NCI-H2196 treated with DMSO at 0.1 percent for 48 hours (cell line): ENCODE data around the gene RDX.
"Not testable (repeated sequence)": the region's sequence is repeated elsewhere in the genome, so short reads cannot be mapped to it uniquely, and the experiment has no call there.

Source experiments
- DNase-seq: peaks from one replicate; lab custom pipeline; 2025; ENCODE audit not compliant: unreplicated experiment; lab: John Stamatoyannopoulos, UW

RDX gene

DNA sequence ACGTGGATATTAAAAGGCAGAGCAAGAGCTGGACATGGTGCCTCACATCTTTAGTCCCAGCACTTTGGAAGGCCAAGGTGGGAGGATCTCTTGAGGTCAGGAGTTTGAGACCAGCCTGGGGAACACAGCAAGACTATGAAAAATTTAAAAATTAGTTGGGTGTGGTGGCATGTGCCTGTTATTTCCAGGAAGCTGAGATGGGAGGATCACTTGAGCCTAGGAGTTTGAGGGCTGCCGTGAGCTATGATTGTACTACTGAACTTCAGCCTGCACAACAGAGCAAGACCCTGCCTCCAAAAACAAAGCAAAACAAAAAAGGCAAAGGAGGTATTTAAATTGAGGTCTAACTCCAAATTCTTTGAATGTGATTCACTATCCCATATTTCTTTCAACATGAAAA, 23.5 kb downstream of the RDX start:
- DNase-seq, result no peak

DNA sequence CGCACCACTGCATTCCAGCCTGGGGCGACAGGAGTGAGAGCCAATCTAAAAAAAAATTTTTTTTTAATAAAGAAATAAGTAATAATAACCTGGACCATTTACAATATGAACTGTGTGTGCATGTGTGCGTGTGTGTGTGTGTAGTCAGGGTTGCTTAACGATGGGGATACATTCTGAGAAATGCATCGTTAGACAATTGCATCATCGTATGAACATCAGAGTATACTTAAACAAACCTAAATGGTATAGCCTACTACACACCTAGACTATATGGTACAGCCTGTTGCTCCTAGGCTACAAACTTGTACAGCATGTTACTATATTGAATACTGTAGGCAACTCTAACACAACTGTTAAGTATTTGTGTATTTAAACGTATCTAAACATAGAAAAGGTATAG, 26.4 kb downstream of the RDX start:
- DNase-seq, result no peak

DNA sequence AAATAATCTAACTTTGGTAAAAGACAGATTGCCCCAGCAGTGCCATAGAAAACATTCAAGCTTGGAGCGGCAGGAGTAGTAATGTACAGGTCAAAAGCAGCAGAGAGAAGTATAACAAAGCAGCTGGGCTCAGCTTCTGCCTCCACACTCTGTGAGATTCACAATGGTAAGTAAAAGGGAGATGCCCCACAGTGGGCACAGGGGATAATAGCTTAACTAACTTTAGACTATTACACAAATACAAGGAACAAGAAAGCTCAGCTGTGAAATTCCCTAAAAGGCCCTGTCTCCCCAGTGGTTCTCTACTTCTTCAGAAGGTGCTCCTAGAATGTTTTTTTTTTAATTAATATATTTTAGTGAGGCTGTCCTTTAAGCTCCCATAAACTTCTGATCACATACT, 28.0 kb downstream of the RDX start:
- no peak for DNase-seq

DNA sequence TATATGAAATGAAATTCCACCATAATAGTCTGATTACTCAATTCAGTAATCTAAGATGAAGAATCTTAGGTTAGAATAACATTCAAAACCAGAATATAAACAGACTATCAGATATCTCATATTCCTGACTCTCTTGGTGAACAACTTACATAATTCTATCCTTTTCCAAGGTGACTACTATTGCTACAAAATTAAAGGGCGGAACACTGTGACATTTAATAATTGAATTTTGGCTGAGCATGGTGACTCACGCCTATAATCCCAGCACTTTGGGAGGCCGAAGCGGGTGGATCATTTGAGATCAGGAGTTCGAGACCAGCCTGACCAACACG, 34.4 kb downstream of the RDX start:
- DNase-seq, result no peak

DNA sequence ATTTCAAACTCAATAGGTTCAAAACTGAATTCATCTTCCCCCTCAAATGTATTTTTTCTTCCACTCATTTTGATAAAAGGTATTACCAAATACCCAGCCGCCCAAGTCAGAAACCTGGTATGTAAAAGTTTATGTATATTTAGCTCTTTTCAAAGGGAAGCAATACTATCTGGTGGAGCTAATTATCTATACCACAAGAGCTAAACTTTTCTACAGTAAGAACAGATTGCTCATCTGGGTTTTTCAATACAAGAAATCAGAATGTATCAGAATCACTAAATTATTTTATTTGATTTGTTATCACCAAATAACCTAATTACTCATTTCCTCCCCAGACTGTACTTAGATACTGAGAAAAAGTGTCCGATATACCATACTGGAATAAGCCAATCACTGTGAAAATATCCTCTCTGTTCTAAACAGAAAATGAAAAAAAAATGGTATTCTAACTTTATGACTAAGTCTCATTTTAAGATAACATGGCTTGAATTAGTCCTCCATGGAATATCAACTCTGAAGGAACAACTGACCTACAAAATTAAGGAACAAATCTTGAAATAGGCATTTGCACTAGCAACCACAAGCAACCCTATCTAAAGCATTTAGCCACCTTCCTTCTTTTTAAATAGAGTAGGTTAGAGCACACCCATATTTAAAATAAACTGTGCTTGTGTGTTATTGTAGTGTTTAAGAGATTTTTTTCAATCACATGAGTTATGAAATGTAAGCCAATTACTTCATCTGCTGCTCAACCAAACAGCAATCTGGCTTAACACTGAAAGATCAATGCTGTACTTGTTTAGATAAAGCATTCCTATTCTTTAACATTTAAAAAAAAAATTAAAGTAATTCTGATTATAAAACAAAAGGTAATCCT, 35.0 kb downstream of the RDX start:
- DNase-seq, result no peak

DNA sequence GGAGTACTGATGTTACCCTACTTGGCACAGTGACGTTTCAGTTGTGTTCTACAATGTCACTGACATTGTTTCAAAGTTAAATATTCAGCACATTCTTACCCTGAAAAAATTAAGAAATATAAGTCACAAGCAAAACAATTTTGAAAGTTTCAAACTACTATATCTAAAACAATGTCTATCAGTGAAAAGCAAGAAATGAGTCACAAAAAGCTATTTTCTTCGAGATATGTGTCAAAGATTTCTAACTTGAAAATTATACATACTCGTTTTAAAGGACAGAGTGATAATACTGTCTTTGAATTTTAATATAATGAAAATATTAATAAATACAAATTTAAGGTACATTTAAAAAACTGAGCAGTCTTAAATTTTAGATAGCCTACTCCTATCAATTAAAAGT, 42.9 kb downstream of the RDX start:
- no peak for DNase-seq

DNA sequence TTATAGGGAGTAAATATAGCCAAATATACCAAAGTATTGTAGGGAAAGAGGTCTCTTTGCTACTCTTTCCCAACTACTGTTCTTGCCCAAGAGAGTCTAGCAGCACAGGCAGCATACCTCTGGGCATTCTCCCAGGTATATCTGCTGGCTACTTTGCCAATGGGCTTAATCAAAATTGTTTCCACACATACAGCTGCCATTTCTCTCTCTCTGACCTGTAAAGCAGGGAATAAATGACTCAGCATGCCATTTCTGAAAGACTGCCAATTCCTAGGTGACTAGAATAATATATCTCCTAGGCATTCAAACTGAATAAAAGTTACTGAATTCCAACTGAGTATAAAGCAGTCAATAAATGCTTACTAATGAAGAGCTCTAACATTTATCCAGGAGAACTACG, 44.6 kb downstream of the RDX start:
- peak; percentile 63 for DNase-seq

DNA sequence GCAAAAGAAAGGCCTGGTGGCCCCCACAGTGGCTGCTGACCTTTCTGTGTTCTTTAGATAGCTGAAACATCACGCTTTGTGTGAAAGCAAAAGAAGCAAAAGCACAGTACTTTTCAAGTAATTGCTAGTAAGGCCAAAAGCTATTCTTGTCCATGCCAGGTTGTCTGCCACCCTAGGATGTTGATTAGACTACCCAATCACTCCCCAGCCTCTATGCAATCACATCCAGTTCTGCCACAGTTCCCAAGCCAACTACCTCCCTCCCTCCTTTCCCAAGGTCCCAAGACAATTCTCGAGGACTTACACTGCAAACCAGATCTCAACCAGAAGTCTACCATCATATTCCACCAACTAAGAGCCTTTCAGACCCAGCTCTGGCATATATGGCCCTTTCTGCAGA, 46.2 kb downstream of the RDX start:
- DNase-seq, result no peak

DNA sequence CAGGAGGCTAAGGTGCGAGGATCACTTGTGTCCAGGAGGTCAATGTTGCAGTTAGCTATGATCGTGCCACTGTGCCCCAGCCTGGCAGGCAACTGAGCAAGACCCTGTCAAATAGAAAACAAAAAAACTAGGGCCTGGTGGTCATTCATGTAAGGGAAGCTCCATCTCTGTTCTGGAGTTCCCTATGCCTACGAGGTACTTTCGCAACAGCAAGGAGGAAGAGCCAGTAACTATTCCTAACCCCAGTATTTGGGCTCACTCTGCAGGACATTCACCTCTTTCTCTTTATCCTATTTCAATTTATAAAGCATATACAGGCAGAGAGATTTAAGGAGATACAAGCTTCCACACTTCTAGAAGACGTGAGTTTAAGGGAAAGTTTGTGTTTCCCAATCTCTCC, 46.6 kb downstream of the RDX start:
- DNase-seq, result no peak

DNA sequence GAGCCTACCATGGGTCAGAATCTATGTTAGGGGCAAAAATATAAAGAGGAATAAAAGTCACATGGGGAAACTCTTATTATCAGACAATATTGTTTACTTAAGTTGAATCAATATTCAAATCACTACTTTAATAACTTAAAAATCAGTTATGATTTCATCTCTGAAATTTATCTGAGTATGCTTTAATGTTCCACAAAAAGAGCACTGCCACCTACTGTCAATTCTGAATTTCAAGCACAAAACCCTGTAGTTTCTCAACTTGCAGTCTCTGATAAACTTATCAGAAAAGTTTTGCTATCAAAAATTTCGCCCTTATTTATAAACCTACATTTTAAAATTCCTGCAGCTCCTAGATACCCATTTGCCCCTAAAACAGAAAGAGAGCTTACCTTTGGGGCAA, 47.3 kb downstream of the RDX start:
- no peak for DNase-seq

DNA sequence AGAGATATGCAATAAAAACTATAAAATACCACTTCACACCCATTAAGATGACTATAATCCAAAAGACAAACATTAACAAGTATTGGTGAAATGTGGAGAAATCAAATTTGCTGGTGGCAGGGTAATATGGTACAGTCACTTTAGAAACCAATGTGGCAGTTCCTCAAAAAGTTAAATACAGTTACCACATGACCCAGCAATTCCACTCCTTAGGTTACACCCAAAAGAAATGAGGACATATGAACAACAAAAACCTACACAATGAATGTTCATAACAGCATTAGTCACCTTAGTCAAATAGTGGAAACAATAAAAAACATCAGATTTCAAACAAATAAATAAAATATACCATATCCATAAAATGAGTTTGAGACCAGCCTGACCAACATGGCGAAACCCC, 52.6 kb downstream of the RDX start:
- DNase-seq, result no peak

DNA sequence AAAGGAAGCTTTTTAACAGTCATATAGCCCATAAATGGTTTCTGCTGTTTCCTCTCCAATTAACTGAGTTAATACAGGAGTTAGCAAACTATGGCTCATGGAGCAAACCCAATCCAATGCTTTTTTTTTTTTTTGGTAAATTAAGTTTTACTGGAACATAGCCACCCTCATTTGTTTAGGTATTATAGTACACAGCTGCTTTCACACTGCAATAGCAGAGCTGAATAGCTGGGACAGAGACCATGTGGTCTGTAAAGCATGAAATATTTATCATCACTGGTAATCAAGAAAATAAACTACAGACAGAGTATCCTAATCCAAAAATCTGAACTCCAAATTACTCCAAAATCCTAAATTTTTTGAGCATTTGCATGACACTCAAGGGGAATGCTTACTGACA, 53.7 kb downstream of the RDX start:
- DNase-seq, result no peak

DNA sequence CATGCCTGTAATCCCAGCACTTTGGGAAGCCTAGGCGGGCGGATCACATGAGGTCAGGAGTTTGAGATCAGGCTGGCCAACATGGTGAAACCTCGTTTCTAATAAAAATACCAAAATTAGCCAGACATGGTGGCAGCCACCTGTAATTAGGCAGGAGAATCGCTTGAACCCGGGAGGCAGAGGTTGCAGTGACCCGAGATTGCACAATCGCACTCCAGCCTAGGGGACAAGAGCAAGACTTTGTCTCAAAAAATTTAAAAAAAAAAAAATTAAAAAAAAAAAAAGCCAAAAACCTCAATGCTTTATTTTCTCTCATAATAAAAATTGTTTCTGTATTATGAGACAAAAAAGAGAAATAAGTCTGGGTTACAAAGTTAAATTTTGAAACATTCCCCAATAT, 54.2 kb downstream of the RDX start:
- DNase-seq, result no peak

DNA sequence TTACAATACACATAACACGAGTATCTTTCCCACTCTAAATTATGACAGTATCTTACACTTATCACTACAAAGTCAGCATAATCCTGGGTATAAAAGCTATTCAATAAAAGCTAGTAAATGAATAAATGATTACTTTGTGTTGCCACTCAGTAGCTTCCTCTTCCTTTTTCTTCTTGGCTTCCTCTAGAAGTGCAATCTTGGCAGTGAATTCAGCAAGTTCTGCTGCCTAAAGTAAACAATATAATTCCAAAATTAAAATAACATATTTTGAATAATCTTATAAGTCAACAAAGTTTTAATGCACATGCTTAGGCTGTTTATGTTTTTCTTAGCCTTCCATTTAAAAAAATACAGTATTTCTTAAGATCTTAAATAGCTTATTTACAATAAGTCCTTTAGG, 60.4 kb downstream of the RDX start:
- DNase-seq, result no peak

DNA sequence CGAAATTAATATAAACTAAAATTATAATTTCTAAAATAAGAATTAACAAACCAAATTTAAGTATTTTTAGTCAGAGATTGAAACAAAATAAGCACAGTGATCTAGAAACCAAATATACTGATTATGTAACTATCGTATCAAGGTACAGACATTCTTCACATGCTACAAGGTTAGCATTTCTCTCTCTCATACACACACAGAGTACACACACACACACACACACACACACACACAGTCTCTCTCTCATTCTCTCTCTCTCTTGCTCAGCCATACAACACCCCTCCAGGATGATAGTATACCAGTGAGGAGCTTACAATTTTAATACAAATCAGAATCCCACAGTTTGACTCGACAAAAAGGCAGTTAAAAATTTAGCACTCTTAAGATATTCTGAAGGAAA, 66.0 kb downstream of the RDX start:
- no peak for DNase-seq

DNA sequence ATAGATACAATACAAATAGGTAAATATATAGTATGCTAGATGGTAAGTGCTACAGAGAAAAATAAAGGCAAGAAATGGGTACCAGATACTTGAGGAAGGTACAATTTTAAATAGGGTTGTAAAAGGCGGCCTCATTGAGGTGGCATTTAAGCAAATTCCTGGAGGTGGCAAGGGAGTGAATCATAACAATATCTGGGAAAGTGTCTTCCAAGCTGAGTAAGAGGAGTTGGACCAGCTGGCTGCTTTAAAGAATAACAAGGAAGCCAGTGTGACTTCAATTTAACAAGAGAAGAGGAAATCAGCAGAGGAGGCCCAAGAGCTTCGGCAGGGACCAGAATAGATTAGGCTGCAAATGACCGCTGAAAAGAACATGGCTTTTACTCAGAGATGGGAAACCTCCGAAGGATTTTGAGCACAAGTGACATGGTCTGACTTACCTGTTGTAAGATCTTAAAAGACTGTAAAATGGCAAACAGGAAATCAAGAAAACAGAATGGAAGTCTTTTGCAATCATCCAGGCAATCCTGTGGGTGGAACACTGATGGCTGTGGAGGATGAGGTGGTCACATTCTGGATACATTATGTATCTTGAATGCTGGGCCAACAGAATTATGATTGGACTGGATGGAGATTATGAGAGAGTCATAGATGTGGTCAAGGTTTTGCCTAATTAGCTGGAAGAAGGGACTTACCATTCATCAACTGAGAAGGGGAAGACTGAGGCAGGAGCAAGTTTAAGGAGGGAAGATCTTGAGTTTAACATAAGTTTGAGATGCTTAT, 77.2 kb downstream of the RDX start:
- DNase-seq, result no peak

DNA sequence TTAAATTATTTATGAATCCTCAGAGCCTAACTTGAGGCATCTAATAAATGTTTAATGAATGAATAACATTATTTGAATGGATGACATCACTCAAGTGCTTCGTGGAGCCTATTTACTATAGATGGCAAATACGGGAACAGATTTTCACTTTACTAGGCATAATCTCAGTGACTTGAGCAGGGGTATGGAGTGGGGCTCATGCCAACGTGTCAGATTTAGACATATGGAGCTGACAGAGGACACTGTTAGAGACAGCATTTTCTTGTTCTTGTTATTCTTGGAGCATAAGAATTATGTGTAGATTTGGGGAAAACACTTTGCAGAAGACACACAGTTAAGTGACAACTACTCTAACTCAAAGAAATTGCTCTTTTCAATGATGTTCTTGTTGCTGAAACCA, 78.5 kb downstream of the RDX start:
- DNase-seq, result no peak

DNA sequence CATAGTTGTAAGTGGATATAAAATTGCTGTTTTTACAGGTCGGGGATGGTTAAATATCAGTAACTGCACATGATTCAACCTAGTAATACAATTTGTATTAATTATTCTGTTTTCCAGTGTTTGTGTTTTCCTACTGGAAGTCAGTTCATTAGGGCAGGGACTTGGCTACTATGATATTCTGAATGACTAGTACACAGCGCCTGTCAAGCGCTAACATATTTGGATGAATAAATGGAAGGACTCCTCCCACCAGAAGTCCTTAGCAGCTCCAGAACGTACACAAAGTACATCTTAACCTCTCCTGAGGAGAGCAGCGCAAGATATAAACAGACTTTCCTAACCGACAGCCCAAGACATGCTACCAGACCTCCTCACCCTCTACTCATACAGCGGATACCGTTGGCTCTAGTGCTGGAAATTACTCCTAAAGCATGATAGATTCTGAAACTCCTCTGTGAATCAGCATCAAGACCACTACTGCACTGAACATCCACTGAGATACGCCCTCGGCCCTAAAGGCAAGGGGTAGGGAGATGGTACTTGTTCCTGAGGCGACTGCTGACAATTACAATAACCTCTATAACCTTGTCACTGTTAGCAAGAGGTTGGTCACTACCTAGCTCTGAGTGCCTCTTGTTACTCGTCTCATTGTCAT, 79.1 kb downstream of the RDX start:
- DNase-seq, result no peak

DNA sequence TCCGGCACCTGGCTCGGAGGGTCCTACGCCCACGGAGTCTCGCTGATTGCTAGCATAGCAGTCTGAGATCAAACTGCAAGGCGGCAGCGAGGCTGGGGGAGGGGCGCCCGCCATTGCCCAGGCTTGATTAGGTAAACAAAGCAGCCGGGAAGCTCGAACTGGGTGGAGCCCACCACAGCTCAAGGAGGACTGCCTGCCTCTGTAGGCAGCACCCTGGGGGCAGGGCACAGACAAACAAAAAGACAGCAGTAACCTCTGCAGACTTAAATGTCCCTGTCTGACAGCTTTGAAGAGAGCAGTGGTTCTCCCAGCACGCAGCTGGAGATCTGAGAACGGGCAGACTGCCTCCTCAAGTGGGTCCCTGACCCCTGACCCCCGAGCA, 87.1 kb downstream of the RDX start:
- not testable (repeated sequence) for DNase-seq

DNA sequence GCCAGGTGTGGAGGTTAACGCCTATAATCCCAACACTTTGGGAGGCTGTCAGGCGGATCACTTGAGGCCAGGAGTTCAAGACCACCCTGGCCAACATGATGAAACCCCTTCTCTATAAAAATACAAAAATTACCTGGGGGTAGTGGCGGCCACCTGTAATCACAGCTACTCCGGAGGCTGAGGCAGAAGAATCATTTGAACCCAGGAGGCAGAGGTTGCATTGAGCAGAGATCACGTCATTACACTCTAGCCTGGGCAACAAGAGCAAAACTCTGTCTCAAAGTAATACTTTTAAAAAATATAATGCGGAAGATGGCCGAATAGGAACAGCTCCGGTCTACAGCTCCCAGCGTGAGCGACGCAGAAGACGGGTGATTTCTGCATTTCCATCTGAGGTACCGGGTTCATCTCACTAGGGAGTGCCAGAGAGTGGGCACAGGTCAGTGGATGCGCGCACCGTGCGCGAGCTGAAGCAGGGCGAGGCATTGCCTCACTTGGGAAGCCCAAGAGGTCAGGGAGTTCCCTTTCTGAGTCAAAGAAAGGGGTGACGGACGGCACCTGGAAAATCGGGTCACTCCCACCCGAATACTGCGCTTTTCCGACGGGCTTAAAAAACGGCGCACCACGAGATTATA, 87.6 kb downstream of the RDX start:
- not testable (repeated sequence) for DNase-seq

DNA sequence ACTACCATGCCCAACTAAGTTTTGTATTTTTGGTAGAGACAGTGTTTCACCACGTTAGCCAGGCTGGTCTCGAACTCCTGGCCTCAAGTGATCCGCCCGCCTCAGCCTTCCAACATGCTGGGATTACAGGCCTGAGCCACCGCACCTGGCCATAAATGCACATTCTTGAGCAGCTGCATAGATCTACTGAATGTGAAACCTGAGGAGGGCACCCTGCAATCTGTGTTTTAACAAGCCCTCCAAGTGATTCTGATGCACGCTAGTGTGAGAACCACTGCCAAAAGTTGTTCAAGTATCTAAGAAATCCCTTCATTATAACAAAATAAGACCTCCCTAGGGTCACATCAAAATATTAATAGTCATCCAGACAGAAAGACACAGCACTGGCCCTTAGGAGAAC, 89.3 kb downstream of the RDX start:
- no peak for DNase-seq

DNA sequence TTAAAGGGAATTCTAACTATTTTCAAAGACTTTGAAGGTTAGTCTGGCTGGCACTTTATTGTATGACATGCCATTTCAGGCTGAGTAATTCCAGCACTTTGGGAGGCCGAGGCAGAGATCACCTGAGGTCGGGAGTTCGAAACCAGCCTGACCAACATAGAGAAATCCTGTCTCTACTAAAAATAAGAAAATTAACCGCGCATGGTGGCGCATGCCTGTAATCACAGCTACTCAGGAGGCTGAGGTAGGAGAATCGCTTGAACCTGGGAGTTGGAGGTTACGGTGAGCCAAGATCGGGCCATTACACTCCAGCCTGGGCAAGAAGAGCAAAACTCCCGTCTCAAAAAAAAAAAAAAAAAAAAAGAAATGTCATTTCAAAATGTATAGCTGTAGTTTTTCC, 95.6 kb downstream of the RDX start:
- no peak for DNase-seq
